ENCODE data around the gene ERCC1.

The ERCC1 gene

DNA sequence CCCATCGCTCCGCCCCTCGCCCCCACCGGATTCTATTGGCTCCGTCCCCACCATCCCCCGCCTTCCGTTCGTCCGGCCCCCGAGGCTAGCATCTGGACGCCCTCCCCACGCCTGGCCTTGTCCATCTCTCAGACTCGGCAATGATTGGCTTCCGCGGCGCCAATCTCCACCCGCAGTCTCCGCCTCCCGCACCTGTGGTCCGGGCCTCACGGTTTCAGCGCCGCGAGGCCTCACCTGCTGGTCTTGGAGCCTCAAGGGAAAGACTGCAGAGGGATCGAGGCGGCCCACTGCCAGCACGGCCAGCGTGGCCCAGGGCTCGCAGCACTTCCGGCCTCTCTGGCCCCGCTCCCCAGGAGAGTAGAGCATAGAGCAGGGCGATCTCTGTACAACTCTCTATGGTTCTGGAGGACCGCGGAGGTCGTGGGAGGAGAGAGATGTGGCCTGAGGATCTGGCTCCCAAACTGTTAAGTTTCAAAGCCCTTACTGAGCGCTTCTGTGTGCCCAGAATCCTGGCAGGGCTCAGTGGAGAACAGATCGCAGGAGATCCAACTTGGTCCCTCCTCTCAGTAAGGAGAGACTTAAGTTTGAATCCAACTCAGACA is at the start of gene ERCC1:
Gene ERCC1, minus strand, starts transcription at position 329 of the 602 bp plus-strand sequence. CDS start 543 bp downstream, outside the sequence.
- TF ChIP-seq POLR2A (IDR thresholded peaks at IDR 0.05; ENCODE audit: low read depth, low read length), result peak; percentile 31; the same call in 1 of the 2 replicates
- peak; percentile 70 for DNase-seq (ENCODE audit: insufficient read length, low spot score)
- FAIRE-seq, result peak; percentile 53

DNA sequence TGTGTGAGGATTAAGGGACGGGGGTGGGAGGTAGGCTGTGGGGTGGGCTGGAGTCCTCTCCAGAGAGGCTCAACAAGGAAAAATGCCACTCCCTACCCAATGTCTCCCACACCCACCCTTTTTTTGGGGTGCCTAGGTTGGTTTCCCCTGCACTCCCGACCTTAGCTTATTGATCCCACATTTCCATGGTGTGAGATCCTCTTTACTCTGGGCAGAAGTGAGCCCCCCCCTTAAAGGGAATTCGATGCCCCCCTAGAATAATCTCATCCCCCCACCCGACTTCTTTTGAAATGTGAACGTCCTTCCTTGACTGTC is 49.6 kb upstream of the ERCC1 start:
- DNase-seq (ENCODE audit: insufficient read length, low spot score), result no peak
- no peak for FAIRE-seq
- no peak for TF ChIP-seq POLR2A (IDR thresholded peaks at IDR 0.05; ENCODE audit: low read depth, low read length)

DNA sequence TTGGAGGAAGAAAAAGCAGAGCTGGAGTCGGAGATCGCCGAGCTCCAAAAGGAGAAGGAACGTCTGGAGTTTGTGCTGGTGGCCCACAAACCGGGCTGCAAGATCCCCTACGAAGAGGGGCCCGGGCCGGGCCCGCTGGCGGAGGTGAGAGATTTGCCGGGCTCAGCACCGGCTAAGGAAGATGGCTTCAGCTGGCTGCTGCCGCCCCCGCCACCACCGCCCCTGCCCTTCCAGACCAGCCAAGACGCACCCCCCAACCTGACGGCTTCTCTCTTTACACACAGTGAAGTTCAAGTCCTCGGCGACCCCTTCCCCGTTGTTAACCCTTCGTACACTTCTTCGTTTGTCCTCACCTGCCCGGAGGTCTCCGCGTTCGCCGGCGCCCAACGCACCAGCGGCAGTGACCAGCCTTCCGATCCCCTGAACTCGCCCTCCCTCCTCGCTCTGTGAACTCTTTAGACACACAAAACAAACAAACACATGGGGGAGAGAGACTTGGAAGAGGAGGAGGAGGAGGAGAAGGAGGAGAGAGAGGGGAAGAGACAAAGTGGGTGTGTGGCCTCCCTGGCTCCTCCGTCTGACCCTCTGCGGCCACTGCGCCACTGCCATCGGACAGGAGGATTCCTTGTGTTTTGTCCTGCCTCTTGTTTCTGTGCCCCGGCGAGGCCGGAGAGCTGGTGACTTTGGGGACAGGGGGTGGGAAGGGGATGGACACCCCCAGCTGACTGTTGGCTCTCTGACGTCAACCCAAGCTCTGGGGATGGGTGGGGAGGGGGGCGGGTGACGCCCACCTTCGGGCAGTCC is 49.0 kb upstream of the ERCC1 start:
- TF ChIP-seq POLR2A (IDR thresholded peaks at IDR 0.05; ENCODE audit: low read depth, low read length), result no peak
- FAIRE-seq (no peak), DNase-seq (ENCODE audit: insufficient read length, low spot score) (no peak)

DNA sequence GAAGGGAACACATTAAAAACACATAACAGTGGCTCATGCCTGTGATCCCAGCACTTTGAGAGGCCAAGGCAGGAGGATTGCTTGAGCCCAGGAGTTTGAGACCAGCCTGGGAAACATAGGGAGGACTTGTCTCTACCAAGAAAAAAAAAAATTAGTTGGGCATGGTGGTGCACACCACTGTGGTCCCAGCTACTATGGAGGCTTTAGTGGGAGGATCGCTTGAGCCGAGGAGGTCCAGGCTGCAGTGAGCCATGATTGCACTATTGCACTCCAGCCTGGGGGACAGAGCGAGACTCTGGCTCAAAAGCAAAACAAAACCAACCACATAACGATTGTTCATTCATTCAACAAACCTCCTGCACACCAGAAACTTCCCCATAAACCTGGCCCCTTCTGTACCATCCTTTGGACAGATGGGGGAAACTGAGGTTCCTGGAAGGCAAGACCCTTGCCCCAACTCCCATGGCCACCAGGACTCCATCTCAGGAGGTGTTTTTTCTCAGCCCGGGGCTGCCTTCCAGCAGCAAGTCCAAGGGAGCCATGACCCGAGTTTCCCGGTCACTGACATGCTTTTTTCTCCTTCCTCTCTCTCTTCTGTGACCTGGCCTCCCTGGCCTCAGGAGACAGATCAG is 48.3 kb upstream of the ERCC1 start:
- DNase-seq (ENCODE audit: insufficient read length, low spot score) (no peak), FAIRE-seq (no peak)
- TF ChIP-seq POLR2A (IDR thresholded peaks at IDR 0.05; ENCODE audit: low read depth, low read length), result no peak

DNA sequence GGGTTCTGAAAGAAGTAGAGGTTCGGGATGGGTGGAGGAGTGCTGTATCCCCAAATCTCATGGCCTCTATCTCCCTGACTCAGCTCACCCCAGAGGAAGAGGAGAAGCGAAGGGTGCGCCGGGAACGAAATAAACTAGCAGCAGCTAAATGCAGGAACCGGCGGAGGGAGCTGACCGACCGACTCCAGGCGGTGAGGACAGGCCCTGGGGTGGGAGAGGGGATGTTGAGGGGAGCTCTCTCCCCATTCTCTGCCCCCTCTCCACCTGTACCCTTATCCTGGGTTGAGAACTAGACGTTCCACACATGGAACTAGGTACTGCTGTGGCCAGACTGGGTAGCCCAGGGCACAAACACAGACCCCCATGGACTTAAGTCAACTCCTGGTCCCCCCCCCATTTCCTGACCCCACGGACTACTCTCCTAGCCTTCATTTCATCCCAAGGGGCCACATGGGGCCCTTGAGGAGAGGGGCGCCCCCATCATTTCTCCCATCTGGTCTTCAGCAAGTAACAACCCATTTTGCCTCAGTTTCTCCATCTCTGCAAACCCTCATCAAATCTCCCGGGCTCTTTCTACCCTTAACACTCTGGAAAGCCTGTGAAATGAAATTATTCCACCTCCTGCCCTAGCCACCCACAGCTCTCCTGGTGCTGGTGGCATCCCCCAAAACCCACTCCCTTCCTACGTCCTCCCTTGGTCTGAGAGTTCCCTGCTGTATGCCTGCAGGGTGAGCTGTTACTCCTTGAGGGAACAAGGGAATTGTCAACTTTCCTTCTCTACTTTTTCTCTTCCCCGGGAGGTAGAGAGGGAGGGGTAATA is 47.6 kb upstream of the ERCC1 start:
- DNase-seq (ENCODE audit: insufficient read length, low spot score), result no peak
- FAIRE-seq, result no peak
- no peak for TF ChIP-seq POLR2A (IDR thresholded peaks at IDR 0.05; ENCODE audit: low read depth, low read length)

DNA sequence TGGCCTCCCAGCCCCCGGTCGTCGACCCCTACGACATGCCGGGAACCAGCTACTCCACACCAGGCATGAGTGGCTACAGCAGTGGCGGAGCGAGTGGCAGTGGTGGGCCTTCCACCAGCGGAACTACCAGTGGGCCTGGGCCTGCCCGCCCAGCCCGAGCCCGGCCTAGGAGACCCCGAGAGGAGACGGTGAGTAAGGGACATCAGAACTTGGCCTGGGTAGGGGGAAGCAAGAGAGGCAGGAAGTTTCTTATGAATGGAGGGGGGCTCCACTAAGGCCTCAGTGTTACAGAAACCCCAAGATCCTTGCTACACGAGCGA is 47.0 kb upstream of the ERCC1 start:
- no peak for DNase-seq (ENCODE audit: insufficient read length, low spot score)
- no peak for FAIRE-seq
- no peak for TF ChIP-seq POLR2A (IDR thresholded peaks at IDR 0.05; ENCODE audit: low read depth, low read length)

DNA sequence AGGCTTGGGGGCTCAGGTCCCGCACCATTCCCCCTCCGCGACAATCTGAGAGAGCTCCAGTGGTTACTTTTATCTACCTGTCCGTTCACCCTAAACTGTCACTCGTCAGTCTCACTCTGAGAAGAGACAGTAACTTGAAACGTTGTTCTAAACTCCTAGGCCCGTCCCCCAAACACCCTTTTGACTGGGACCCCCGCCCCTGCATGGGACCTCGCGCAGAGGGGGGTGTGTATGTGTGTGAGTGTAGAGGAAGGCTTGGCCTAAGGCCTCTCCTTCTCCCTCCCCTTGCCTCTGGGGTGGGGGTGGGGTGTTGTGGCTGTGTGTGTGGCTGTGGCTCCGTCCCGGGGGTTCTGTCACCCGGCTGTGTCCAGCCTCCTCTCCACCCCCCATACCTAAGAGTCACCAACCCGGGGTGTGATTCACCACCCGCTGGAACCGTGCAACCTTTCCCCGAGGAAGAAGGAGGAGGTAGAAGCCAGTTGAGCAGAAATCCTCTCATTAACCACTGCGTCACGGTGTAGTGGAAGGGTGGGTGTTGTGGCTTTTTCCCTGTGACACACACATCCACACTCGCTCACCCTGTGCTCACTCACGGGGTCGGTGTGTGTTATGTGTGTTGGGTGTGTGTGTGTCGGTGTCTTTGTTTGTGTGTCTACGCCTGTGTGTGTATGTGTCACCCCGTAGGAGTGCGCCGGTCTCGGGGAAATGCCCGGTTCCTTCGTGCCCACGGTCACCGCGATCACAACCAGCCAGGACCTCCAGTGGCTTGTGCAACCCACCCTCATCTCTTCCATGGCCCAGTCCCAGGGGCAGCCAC is 46.4 kb upstream of the ERCC1 start:
- FAIRE-seq (no peak), DNase-seq (ENCODE audit: insufficient read length, low spot score) (no peak)
- no peak for TF ChIP-seq POLR2A (IDR thresholded peaks at IDR 0.05; ENCODE audit: low read depth, low read length)

DNA sequence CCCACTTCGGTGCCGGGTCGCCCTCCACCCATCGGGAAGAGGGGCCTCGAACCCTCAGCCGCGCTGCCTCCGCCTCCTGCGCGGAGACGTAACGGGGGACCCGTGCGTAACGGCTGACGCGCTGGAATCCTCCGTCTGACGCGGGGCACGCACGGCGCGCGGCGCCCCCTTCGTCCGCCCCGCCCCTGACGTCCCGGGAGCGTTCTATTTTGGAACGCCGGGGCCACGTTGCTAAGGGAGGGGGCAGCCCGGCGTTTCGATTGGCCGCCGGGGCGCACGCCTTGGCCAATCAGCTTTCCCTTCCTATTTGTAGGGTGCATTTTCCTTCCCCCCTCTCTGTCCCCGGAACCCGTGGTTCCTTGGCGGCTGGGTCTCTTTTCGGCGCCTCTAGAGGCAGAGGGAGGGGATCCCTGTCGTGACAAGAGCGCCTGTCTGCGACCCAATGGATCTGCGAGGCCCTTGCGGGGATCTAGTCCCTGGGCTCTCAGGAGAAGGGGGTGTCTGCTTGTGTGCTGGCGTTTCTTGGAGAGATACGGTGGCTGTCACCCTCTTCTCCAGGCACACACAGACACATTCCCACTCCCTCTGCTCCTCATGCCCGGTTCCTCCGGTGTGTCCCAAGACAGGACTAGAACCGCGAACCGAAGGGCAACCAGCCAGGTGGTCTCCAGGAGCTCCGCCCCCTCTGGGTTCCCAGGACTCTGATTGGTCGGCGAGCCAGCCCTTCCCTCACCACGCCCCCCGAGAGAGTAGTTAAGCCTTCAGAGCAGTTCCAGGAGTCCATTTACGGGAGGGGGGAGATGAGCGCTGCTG is 45.6 kb upstream of the ERCC1 start:
- FAIRE-seq, result peak; percentile 70
- TF ChIP-seq POLR2A (IDR thresholded peaks at IDR 0.05; ENCODE audit: low read depth, low read length), result no peak
- DNase-seq (ENCODE audit: insufficient read length, low spot score), result peak; percentile 45

DNA sequence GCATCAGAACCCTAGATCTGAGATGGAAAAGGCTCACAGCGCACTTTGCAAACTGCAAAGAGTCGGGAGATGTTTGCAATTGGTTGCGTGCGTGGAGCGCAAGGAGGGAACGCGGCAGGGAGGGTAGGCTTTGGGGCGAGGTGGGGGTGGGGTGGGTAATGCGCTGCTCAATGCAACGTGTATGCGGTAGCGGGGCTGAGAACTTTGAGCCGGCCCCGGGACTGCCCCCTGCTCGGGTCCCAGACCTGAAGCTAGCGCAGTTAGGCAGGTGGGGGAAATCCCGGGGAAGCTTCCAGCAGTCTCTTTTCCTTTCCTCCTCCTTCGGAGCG is 45.0 kb upstream of the ERCC1 start:
- FAIRE-seq, result no peak
- DNase-seq (ENCODE audit: insufficient read length, low spot score), result no peak
- no peak for TF ChIP-seq POLR2A (IDR thresholded peaks at IDR 0.05; ENCODE audit: low read depth, low read length)

DNA sequence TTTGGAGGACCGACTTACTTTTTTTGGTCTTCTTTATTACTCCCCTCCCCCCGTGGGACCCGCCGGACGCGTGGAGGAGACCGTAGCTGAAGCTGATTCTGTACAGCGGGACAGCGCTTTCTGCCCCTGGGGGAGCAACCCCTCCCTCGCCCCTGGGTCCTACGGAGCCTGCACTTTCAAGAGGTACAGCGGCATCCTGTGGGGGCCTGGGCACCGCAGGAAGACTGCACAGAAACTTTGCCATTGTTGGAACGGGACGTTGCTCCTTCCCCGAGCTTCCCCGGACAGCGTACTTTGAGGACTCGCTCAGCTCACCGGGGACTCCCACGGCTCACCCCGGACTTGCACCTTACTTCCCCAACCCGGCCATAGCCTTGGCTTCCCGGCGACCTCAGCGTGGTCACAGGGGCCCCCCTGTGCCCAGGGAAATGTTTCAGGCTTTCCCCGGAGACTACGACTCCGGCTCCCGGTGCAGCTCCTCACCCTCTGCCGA is 44.5 kb upstream of the ERCC1 start:
- no peak for TF ChIP-seq POLR2A (IDR thresholded peaks at IDR 0.05; ENCODE audit: low read depth, low read length)
- DNase-seq (ENCODE audit: insufficient read length, low spot score), result no peak
- FAIRE-seq, result no peak

DNA sequence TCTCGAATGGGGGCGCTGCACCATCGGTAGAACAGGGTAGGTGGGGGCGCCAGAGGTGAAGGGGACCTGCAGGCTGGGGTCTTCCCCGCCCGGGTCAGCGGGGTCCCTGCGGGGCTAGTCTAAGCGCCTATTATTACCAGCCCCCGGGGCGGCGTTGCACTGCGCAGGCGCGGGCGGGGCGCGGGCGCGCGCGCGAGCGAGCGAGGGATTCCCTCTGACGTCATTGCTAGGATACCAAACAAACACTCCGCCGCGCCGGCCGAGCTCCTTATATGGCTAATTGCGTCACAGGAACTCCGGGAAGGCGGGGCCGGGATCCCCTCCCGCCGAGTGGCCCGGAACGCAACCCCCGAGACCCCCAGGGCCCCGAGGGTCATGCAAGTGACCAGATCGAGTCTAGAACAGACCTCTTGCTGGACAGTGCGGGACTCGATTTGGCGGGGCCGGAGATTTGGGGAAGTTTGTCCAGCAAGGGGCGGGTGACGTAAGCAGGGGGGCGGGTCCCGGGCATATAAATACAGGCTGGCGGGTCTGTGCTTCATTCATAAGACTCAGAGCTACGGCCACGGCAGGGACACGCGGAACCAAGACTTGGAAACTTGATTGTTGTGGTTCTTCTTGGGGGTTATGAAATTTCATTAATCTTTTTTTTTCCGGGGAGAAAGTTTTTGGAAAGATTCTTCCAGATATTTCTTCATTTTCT is 43.9 kb upstream of the ERCC1 start, which contains the start of gene FOSB:
Gene FOSB, plus strand, starts transcription at position 541 of the 703 bp plus-strand sequence. CDS start 591 bp downstream, outside the sequence.
- peak; percentile 36; the same call in 1 of the 2 replicates for TF ChIP-seq POLR2A (IDR thresholded peaks at IDR 0.05; ENCODE audit: low read depth, low read length)
- FAIRE-seq (no peak), DNase-seq (ENCODE audit: insufficient read length, low spot score) (no peak)

DNA sequence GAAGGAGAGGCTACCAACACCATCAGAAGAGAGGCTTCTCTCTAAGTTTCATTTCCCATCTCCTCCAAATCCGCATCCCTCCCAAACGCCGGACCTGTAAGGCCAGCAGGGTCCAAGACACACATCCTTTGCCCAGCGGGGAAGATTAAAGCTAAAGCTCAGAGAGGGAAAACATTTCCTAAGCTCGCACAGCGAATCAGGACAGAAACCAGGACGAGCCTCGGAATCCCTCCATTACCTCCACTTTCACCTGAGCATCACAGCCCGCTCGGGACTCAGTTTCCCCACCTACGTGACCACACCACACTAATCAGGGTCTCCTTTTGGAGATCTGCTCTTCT is 43.4 kb upstream of the ERCC1 start:
- DNase-seq (ENCODE audit: insufficient read length, low spot score), result no peak
- TF ChIP-seq POLR2A (IDR thresholded peaks at IDR 0.05; ENCODE audit: low read depth, low read length), result no peak
- no peak for FAIRE-seq

Data from H54 (cell line).